SK-N-DZ (cell line): Measurements from ENCODE around the gene DNAJC25.

Source experiments
- DNase-seq: peaks from one replicate; pipeline ENCODE4 v3.0.0-alpha.2; 2015; ENCODE audit warnings: low spot score

Gene DNAJC25

DNA sequence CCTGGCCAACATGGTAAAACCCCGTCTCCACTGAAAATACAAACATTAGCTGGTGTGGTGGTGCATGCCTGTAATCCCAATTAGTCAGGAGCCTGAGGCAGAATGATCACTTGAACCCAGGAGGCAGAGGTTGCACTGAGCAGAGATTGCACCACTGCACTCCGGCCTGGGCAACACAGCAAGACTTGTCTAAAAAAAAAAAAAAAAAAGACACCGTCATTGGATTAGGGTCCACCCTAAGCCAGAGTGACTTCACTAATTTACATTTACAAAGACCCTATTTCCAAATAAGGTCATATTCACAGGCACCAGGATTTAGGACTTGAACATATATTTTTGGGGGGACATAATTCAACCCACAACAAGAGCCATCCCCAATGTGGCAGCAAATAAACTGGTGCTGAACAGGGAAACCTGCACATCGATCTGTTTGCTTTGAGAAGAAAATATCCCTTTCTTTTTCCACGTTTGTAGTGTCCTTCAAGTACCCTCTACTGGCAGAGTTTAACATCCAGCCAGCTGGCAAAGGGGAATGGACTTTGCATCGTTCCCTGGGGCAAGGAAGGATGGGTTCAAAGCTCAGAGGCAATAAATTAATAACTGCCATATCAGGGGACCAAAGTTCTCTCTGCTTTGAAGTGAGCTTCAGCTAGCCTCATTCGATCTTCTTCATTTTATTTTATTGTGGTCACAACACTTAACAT is 3.7 kb upstream of the DNAJC25 start:
- no peak for DNase-seq

- no peak for DNase-seq
These were observed 2.7 kb upstream of the DNAJC25 start for GRCh38 chr9:111628411-111628810.

GRCh38 chr9:111630182-111630963 is 761 bp upstream of the DNAJC25 start:
- no peak for DNase-seq

DNA sequence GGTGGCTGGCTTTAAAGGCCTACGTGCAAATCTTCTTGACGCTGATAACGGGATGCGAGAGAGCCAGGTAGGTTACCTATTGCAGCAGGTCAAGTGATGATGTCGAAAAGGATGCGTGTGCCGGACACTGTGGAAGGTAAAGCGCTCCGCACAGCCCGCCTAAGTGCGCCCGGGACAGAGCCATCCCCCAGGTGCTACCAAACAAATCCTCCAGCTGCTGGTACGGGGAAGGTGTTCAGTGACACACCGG is 245 bp upstream of the DNAJC25 start:
- DNase-seq = no peak

DNA sequence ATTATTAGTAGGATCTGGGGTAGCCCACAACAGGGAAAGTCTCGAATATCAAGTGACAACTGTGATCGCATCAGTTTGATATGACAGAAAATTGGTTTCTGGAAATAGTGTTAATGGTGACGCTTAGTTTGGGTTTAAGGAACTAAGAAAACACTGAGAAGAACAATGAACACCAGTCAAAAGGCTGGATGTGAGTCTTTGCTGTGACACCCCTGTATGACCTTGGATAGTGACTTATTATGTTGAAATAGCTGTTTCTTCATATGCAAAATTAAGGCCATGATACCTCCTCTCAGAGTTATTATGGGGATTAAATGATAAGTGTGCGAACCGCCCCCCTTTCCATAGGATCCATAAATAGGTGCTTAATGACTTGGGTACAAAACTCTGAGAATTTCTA is 926 bp downstream of the DNAJC25 start:
- DNase-seq = no peak

DNA sequence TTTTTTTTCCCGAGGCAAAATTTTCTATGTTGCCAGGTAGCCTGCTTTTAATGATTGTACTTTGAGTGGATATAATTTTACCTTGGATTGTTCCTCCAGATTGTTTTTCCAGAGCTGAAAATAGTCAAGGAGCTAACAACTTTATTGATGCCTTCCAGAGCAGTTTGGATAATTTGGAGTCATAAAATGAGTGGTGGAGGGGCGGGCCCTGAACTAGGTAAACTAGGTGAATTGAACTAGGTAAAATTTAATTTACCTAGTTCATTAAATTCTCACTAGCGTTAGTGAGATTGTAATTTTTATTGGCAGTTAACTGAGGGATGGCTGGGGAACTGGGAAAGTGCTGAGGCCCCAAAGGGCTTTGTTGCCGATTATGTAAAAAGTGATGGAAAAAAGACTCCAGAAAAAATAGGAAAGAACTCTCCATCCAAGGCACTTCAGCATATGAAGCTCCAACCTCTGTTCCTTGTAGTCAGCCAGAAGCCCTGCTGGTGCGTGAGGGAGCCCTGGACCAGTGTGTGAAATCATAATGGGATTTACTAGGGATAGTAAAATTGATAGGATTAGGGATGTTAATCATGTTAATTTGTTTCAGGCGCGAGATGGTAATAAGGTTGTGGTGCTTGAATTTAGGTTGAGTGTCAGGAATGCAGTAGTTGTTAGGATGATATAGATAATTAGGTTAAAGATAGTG is 1.7 kb downstream of the DNAJC25 start:
- DNase-seq = no peak

- no peak for DNase-seq
These were observed 2.2 kb downstream of the DNAJC25 start for GRCh38 chr9:111633389-111633736.

GRCh38 chr9:111634860-111635259 is 3.7 kb downstream of the DNAJC25 start:
- no peak for DNase-seq

DNA sequence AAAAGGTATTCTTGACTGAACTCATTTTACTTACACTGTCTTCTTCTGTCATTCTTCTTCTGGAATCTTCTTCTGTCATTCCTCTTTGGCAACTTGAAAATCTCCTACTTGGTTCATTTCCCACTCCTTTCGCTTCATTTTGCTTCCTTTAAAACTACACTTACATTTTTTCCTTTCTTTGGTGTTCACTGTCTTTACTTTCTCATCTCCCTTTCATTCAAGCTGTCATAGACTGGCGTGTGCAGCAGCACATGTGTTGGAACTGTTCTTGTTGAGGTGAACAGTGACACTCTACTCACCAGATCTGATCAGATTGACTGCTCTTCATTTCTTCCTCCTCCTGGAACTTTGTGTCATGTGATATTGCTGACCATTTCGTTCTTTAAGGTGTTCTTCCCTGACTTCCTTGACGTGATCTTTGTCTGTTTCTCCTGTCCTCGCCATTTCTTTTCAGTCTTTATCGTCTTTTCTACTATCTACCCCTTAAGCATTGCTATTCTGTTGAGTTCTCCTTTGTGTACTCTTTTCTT is 6.4 kb downstream of the DNAJC25 start:
- no peak for DNase-seq

- DNase-seq = no peak
These were observed 13.2 kb downstream of the DNAJC25 start for GRCh38 chr9:111644195-111644772.

- DNase-seq = no peak
These were observed 14.7 kb downstream of the DNAJC25 start for GRCh38 chr9:111645806-111646205.

DNA sequence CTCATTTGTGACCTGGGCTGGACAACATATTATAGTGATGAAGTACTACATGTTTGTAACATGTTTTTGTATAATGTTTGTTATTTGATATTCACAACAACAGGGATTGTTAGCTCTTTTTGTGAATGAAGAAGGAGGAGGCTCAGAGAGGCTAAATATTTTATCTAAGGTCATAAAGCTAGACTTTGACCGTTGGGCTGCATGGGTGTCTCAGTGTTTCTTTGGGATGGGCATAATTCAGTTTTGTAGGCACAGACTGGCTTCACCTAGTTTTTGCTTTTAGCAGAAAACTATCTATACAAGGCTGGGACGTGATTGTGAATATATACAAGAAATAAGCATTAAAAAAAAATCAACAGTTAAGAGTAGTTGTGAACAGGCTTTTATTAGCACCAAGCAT is 15.3 kb downstream of the DNAJC25 start:
- no peak for DNase-seq

- DNase-seq = no peak
These were observed 16.9 kb downstream of the DNAJC25 start for GRCh38 chr9:111648066-111648465.

- no peak for DNase-seq
These were observed 17.9 kb downstream of the DNAJC25 start for GRCh38 chr9:111649016-111649415.

- DNase-seq = no peak
These were observed 25.9 kb downstream of the DNAJC25 start for GRCh38 chr9:111657051-111657450.

GRCh38 chr9:111658943-111659342 is 27.8 kb downstream of the DNAJC25 start:
- no peak for DNase-seq

DNA sequence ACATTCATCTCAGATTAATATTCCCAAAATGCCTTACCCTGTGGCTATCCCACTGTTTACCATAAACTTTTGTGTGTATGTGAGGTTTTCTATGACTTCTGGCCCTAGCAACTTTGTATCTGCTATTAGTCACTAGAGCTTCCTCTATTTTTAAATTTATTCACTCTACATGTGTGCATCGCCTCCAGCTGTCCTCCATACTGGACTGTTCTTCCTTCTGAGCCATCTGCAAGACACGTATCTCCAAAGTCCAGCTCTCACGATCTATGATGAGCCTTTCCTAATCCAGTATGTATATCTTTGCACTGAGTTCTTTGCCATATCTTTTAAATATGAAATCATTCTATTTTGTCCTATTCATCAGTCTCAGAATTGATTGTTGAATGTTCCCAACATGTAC is 28.6 kb downstream of the DNAJC25 start:
- DNase-seq = no peak

GRCh38 chr9:111661150-111661801 is 30.1 kb downstream of the DNAJC25 start, which contains the start of gene GNG10:
GNG10 (plus strand) TSS chr9:111661605; CDS start chr9:111661635, 30 bp downstream.
- peak; percentile 64 for DNase-seq

- peak; percentile 40 for DNase-seq
These were observed 30.8 kb downstream of the DNAJC25 start for GRCh38 chr9:111661802-111662521.

- no peak for DNase-seq
These were observed 31.6 kb downstream of the DNAJC25 start for GRCh38 chr9:111662576-111663300.
